ENCODE measurements around the gene ZNF148.

Gene ZNF148

DNA sequence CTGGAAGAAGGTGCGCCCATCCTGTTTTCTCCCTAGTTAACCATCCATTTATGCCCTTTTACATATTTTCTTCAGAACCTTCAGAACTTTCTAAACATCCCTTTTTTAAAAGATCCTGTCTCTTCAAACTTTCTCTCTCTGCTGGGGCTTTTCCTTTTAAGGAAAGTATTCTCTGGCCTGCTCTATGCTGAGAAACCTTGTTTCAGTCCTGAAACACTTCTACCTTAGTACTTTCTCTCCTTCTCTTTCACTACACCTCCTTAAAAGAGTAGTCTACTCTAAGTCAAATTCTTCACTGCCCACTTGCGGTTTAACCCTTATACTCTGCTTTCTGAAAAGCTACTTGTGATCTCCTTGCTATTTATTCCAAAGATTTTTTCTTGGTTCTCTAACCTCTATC is 97.0 kb downstream of the ZNF148 start:
- no peak for DNase-seq

DNA sequence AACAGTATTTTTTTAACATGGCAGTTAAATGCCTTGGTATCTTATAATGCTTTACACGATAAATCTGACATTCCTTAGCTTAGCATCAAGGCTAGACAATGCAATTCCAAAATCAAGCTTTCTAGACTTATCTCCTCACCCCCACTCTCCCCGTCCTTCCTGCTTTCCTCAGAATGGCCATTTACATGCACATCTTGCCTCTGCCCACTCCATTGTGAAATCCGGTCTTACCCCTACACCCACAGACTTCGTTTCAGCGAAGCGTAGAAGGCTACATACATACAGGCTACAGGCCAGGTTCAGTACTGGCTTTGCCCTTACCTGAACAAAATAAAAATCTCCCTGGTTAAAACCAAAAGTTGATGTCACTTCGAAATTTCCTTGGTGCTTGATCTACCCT is 104.0 kb downstream of the ZNF148 start:
- DNase-seq, result no peak

DNA sequence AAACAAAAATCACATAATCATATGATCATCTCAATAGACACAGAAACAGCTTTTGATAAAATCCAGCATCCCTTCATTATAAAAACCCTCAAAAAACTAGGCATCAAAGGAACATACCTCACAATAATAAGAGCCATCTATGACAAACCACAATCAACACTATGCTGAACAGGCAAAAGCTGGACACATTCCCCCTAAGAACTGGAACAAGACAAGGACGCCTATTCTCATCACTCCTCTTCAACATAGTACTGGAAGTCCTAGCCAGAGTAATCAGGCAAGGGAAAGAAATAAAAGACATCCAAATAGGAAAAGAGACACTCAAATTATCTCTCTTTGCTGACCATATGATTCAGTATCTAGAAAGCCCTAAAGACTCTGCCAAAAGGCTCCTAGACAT is 107.7 kb downstream of the ZNF148 start:
- no peak for DNase-seq

DNA sequence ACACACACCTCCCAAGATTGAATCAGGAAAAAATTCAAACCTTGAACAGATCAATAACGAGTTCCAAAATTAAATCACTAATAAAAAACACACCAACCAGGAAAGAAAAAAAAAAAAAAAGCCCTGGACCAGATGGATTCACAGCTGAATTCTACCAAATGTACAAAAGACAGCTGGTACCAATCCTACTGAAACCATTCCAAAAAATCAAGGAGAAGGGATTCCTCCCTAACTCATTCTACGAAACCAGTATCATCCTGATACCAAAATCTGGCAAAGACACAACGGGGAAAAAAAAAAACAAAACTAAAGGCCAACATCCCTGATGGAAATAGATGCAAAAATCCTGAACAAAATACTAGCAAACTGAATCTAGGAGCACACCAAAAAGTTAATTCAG is 108.2 kb downstream of the ZNF148 start:
- DNase-seq, result no peak

DNA sequence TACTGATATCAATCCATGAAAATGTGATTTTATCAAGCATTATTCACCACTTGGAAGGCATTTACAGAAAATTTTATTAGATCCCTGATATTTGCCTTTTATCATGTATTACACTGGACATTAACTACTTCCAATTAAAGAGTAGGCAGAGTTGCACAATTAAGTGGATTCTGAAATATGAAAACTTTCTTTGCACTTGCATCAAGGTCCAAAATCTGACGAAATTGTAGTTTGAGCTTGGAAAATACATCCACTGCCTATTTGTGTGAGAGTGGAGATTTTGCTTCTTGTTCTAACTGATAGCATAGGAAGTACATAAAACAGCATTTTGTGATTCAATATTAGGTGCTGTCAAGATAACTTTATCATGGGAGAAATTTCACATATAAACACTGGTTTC is 113.0 kb downstream of the ZNF148 start:
- no peak for DNase-seq

DNA sequence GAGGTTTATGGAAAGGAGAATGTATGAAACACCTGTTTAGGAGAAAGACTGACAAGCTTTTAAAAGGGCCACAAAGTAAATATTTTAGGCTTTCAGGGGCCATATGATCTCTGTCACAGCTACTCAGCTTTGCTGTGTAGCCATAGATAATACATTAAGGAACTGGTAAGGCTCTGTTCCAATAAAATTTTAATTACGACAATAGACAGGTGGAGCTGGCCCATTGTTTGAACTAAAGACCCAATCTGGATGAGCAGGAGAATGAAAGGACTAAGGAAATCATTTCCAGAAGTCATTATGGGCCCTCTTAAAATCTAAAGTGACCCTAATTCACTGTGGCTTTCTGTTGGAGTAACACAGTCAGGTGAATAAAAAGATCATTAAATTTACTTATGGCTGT is 114.1 kb downstream of the ZNF148 start:
- no peak for DNase-seq

DNA sequence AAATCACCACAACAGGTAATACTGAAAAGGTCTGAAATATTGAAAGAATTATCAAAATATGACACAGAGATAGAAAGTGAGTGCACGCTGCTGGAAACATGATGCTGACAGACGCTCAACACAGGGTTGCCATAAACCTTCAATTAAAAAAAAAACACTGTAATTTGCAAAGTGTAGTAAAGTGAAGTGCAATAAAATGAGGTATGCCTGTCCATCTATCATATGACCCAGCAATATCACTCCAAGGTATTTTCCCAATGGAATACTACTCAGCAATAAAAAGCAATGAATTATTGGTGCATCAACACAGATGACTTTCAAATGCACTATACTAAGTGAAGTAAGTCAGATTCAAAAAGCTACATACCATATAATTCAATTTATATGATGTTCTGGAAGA is 115.0 kb downstream of the ZNF148 start:
- no peak for DNase-seq

DNA sequence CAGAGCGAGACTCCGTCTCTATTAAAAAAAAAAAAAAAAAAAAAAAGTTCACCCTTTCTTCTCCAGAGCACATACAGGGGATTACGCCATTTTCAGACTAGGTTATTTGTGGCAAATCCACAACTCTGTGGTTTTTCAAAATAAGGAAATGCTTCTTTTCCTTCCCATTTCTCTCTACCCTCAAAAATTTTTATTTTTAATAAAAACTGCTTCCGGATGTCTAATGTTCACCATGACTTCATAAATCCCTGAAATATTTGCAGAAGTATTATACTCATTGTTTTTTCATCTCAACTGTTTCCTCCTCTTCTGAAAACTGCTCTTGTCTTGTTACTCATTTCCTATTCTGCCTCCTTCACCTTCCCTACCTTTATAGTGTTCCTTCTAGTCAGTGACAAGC is 117.6 kb downstream of the ZNF148 start:
- no peak for DNase-seq

DNA sequence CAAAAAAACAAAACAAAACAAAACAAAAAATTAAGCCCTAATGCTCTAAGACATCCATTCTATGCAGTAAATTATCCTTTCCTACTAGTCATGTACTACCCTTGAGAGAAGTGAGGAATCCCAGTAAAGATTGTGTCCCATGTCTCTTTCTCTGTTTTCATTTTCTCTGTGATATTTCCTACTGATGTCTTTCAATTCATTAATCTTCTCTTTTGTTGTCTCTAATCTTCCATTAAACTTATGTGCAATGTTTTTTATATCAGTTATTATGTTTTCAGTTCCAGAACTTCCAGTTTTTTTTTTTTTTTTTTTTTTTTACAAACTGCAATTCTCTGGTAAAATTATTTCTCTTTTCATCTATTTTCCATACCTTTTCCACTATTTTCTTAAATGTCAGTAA is 118.5 kb downstream of the ZNF148 start:
- no peak for DNase-seq

DNA sequence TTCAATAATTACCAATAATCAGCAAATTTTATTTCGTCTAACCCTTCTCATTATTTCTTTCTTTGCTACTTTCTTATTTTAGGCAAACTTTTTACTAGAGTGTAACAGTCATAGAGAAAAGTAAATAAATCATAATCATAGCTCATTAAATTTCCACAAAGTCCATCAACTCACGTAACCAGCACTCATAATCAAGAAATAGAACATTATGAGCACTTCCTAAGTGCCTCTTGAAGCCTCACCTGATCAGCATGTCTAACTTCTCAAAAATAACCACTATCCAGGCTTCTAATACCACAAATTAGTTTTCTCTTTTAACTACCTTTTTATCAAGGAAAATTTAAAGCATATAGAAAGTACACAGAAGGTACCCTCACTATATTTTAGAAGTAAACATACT is 124.2 kb downstream of the ZNF148 start:
- no peak for DNase-seq

DNA sequence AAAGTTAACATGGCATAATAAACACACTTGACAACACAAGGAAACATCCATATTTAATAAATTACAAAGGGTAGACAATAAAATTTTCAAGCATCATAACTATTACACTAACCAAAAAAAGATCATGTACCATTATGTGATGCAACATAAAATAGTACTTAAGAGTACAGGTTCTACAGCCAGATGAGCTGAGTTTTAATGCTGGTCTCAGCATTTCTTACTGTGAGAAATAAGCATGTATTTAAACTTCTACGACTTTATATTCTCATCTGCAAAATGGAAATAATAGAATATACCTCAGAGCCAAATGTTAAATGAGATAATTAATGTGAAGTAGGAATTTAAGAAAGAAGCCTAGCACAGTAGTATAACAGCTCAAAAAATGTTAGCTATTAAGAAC is 128.9 kb downstream of the ZNF148 start:
- DNase-seq, result no peak

DNA sequence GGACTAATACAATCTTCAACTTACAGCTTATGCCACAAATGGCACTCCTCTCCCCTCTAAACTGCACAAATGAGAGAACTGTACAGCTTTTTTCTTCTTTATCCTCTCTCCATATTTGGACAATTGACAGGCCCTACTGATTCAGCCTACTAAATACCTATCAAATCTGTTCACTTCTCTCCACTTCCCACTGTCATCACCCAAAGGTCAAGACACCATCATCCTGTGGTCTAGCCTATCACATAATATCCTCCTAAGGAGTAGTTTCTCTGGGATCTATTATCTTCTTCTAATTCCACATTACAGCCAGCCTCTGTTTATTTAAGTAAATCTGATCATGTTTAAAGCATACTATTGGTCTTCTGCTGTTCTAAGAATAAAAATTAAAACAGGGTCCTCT is 129.6 kb downstream of the ZNF148 start:
- DNase-seq, result no peak

DNA sequence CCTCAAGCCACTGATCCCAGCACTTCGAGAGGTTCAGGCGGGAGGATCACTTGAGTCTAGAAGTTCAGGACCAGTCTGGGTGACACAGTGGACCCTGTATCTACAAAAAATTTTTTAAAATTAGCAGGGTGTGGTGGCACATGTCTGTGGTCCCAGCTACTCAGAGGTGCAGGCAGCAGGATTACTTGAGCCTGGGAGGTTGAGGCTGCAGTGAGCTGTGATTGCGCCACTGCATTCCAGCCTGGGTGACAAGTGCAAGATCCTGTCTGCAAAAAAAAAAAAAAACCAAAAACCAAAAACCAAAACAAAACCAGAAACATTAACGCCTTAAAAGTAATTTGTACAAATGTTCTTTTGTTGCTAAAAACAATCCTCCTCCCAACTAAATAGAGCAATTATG is 134.6 kb downstream of the ZNF148 start:
- DNase-seq, result no peak

DNA sequence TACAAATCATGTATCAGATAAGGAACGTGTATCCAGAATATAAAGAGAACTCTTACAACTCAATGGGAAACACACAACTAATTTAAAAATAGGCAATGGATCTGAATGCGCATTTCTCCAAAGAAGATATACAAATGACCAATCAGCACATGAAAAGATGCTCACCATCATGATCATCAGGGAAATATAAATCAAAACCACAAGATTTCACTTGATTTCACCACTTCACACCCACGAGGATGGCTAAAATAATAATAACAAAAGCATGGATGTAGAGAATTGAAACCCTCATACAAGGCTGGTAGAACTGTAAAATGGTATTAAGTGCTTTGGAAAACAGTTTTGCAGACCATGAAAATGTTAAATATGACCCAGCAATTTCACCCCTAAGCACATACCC is 135.9 kb downstream of the ZNF148 start:
- DNase-seq, result no peak

DNA sequence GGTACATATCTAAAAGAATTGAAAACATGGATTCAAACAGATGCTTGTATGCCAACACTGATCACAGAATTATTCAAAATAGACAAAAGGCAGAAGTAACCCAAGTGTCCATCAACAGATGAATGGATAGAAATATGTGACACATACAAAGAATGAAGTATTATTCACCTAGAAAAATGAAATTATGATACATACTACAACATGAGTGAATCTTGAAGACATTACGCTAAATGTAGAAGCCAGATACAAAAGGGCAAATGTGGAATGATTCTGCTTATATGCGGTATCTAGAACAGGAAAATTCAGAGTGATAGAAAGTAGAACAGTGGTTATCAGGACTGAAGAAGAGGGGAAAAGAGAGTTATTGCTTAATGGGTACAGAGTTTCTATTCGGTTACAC is 136.4 kb downstream of the ZNF148 start:
- no peak for DNase-seq

DNA sequence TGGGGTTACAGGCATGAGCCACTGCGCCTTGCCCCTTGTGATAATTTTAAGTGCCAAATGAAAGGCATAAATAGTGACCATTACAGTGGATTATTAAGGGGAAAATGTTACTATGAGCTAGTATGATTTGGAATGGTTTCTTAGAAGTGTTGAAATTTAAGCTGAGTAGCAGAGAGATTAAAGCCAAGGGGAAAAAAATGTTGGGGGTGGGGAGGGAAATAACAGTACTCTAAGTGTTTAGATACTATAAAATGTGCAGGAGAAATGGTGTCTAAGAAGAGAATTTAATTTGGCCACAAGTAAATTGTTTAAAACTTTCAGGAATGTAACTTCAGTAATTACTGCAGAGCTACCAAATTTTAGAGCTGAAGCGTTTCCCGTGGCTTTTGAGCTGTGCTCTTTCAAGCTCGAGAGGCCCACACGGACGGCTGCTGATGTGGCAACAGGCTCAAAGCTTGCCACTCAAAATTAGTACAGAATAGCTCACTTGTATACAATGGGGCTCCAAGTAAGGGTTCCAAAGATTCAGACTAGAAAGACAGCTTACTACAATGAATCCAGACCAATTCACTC is 138.7 kb downstream of the ZNF148 start:
- DNase-seq, result no peak

DNA sequence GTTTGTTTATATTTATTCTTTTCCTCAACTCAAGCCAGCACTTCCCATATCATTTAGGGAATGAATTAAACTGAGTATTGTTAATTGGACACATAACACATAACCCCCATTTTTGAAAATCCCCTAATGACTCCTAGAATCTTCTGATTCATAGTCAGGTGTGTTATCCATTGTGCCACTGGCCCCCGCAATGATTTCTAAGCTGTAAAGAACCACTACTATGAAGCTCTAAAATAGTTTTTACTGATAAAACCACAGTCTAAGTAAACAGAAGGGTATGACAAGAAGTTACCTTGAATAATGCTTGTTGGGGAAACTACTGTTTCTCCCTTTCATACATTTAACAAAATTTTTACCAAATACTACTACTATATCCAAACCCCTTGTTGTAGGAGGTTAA is 140.3 kb downstream of the ZNF148 start:
- DNase-seq, result no peak

DNA sequence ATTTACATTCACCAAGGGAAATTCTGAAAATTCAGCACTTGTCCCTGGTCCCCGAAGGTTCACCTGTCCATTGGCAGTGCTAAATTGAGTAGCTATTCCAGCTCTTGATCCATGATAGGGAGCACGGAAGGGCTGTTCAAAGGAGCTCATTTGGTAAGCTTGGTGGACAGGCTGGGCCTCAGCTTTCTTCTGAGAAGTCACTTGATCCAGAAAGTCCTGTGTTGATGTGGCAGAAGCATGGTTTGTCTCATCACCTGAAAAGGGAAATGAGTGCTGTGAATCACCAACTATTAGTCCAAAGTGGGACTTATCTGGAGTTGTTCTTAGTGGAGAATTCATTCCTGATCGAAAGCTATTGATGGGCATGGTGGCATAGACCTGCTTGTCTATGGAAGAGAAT is 142.7 kb downstream of the ZNF148 start:
- no peak for DNase-seq

DNA sequence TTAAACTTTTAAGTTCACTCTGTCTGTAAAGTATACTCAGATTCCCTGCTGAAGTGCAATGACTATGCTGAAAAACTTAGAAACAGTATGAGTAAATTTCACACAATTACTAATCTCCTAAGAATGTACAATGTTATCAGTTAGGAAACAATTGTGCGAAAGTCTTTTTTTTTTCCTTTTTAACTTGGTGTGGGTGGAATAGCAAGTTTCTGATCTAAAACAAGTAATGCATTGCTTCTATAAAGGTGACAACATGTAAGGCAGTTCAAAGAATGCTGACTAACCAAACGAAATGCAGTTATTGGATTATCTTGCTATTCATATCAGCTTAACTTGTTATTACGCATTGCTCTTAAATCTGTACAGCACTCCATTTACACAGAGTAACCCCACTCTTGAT is 143.2 kb downstream of the ZNF148 start:
- no peak for DNase-seq

DNA sequence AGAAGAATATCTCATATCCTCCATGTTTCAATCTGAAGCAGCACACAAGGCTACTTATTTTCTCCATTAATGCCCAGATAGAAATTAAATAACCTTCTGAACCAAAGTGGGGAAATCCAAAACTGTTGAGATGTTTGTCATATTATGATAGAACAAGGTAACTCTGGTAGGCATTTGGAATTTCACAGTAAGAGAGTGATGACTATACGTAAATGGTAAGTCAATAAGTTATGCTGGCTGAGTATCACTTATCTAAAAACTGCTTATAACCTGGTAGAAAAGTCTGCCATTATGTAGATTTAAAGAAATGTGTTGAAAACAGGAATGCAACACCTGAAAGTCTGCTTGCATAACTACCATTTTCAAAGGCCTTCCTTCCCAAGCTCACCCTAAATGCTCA is 145.4 kb downstream of the ZNF148 start:
- DNase-seq, result no peak

DNA sequence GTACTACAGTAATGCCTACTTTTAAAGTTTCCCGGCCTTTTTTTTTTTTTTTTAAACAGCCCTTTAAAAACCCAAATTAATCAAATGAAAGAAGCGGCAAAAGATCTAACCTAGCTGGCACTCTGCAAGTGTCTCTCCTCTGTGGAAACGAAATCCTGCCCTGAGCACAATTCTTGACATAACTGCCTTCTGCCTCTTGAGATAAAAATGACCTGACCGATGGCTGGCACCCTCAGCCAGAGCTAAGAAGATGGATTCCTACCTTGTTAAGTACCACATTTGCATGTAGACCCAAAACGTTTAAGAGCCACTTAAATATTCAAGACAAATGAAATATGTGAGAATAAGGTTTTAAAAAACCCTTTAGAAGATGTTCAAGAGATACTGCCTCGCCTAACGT is 146.0 kb downstream of the ZNF148 start:
- no peak for DNase-seq

DNA sequence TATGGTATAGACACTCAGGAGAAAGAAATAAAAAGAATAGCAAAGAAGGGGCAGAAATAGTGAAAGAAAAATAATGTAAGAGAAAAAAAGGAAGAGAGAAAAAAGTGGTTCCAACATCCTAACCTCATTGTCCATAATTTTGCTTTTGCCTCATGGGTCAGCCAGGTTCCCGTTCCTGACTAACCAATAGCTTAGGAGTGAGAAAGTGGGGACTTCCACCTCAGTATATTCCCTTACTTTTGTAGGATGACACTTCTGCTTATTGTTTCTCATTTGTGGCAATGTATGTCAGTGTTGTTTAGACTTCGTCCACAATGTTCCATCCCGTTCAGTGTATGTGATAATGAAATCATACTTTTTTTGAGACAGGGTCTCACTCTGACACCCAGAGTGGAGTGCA is 153.3 kb downstream of the ZNF148 start:
- DNase-seq, result no peak

DNA sequence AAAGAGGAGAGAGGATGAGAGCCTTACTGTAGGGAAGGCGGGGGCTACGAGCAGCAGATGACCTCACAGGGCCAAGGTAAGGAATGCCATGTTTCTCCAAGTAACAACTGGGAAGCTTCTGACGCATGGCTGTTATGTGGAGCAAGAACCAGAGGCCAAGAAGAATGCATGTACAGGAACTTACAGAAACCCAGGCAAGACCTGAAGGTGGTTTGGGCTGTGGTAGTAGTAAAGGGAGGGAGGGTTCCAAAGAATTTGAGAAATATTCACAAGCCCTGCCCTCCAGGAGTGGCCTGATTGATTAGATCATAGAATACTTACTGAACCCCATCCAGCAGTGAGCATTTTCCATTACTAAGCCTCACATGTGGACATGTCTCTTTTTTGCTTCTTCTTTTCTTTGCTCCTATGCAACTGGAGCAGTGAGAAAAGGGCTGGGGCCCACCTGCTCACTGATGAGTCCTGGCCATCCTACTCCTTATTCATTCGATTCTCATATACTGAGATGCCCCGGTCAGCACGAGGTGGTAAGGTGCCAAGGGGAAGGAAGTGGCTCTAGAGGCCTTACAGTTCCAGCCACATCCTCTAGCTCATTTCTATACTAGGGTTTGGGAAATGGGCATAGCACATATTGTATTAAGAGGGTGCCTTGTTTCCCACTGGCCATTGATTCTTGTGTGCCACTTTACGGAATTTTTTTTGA is 154.2 kb downstream of the ZNF148 start:
- no peak for DNase-seq

DNA sequence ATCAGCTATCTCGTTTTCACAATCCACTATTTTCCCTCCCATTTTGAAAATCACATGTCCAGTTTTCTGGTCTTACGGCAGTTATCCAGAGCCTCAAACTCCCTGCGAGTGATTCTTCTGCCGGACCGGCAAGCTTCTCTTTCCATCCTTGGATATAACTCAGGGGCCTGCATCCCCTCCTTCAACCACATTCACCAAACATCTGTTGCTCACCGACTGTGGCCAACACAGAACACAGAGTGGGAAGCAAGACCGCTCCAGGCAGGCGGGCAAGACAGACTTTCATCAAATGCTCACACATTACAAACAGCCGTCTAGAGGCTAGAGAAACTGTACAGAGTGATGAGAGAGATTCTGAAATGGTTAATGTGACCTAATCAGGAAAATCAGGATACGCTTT is 154.9 kb downstream of the ZNF148 start:
- no peak for DNase-seq

DNA sequence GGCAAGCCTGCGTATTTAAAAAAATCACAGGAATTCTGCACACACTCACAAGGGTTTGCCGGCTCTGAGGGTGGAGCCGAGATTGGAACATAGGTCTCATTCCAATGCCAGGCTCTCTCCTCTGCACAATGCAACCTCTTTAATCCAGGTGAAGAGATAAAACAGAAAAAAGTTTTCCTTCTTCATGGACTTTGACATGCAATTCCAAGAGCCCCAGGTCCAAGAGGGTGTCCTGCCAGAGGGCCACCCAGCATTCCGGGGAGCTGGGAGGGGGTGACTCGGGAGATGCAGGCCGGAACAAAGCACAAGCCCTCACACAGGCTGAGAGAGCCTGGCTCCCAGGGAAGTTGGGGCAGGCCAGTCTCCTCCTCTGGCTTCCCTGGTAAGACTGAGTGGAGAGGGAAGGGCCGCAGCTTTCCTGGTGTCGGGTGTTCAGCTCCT is 155.8 kb downstream of the ZNF148 start:
- DNase-seq, result no peak
